A549 treated with GW870086 at 1 μM for 4 hours (cell line): ENCODE results near the gene LRRC3. TPM values are rescaled to one million over a fixed set of nuclear protein-coding genes. Genes with fewer than 3 reads are reported as not detected.

Experiments
- total RNA-seq: library from RNA; stranded (reverse); fragments of 200-300 nt; extraction: Qiagen RNA extraction; gene quantifications from 5 replicates; pipeline ENCODE4 v1.2.3, GENCODE V29; 2022; ENCODE audit warnings: low read depth

The LRRC3 gene, protein sequence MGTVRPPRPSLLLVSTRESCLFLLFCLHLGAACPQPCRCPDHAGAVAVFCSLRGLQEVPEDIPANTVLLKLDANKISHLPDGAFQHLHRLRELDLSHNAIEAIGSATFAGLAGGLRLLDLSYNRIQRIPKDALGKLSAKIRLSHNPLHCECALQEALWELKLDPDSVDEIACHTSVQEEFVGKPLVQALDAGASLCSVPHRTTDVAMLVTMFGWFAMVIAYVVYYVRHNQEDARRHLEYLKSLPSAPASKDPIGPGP
- 1.2 to 2.1 TPM (median 1.9 TPM) in 5 replicates for total RNA-seq

GRCh38 chr21:44454747-44455523 is at the start of gene LRRC3:
LRRC3 (plus strand) TSS chr21:44455510; CDS start chr21:44456645, 1,135 bp downstream.

Other genes with a start within 250 kb of the LRRC3 start
- 3.7 to 5.0 TPM (median 4.4 TPM) in 5 replicates for gene ICOSLG, start 214.6 kb upstream of the LRRC3 start, total RNA-seq
- not detected in 5 replicates for gene DNMT3L, start 193.6 kb upstream of the LRRC3 start, total RNA-seq
- gene AIRE, start 169.6 kb upstream of the LRRC3 start, total RNA-seq: not detected in 5 replicates
- 36.6 to 68.8 TPM (median 46.4 TPM) in 5 replicates for gene PFKL, start 155.5 kb upstream of the LRRC3 start, total RNA-seq
- 6.8 to 9.9 TPM (median 7.6 TPM) in 5 replicates for gene CFAP410, start 116.1 kb upstream of the LRRC3 start, total RNA-seq
- 7.5 to 10.9 TPM (median 8.1 TPM) in 5 replicates for gene TRPM2, start 101.9 kb upstream of the LRRC3 start, total RNA-seq
- gene KRTAP10-1, start 84.7 kb downstream of the LRRC3 start, total RNA-seq: not detected in 5 replicates
- not detected in 5 replicates for gene KRTAP10-2, start 96.0 kb downstream of the LRRC3 start, total RNA-seq
- gene KRTAP10-3, start 103.3 kb downstream of the LRRC3 start, total RNA-seq: not detected in 5 replicates
- gene KRTAP10-4, start 118.2 kb downstream of the LRRC3 start, total RNA-seq: not detected in 5 replicates
- gene KRTAP10-5, start 125.1 kb downstream of the LRRC3 start, total RNA-seq: not detected in 5 replicates
- gene KRTAP10-6, start 137.0 kb downstream of the LRRC3 start, total RNA-seq: not detected in 5 replicates
- gene KRTAP10-7, start 145.1 kb downstream of the LRRC3 start, total RNA-seq: not detected in 5 replicates
- not detected in 5 replicates for gene KRTAP10-8, start 156.6 kb downstream of the LRRC3 start, total RNA-seq
- not detected in 5 replicates for gene KRTAP10-9, start 171.6 kb downstream of the LRRC3 start, total RNA-seq
- gene KRTAP10-10, start 181.8 kb downstream of the LRRC3 start, total RNA-seq: not detected in 5 replicates
- gene KRTAP10-11, start 190.9 kb downstream of the LRRC3 start, total RNA-seq: not detected in 5 replicates
- gene KRTAP12-4, start 199.1 kb downstream of the LRRC3 start, total RNA-seq: not detected in 5 replicates
- gene KRTAP12-3, start 202.4 kb downstream of the LRRC3 start, total RNA-seq: not detected in 5 replicates
- gene KRTAP12-2, start 211.4 kb downstream of the LRRC3 start, total RNA-seq: not detected in 5 replicates
- not detected in 5 replicates for gene KRTAP12-1, start 226.7 kb downstream of the LRRC3 start, total RNA-seq
- not detected in 5 replicates for gene KRTAP10-12, start 241.7 kb downstream of the LRRC3 start, total RNA-seq